ENCODE results near the gene CDCA3.
A peak's percentile ranks its signal among the peaks of the same experiment; 100 is the strongest.
"Not testable (repeated sequence)": the region's sequence is repeated elsewhere in the genome, so short reads cannot be mapped to it uniquely, and the experiment has no call there.

CDCA3 gene

GRCh38 chr12:6872073-6873048 lies 21.3 kb upstream of the CDCA3 start:
- peak; percentile 65 for DNase-seq

GRCh38 chr12:6871052-6871957 lies 20.2 kb upstream of the CDCA3 start:
- no peak for DNase-seq

- not testable (repeated sequence) for DNase-seq
Observed at GRCh38 chr12:6870304-6870703, 19.2 kb upstream of the CDCA3 start.

- DNase-seq: peak; percentile 58
Observed at GRCh38 chr12:6869049-6870021, 18.2 kb upstream of the CDCA3 start.

- no peak for DNase-seq
Observed at GRCh38 chr12:6868211-6869048, 17.3 kb upstream of the CDCA3 start.

- peak; percentile 67 for DNase-seq
Observed at GRCh38 chr12:6867413-6868210, 16.5 kb upstream of the CDCA3 start, which contains the start of gene TPI1. Gene TPI1, plus strand, starts transcription at chr12:6867531. Its CDS starts 36 bp downstream, at chr12:6867567.

GRCh38 chr12:6866920-6867412 lies 15.9 kb upstream of the CDCA3 start:
- no peak for DNase-seq

- DNase-seq: no peak
Observed at GRCh38 chr12:6866163-6866919, 15.3 kb upstream of the CDCA3 start.

GRCh38 chr12:6865307-6865706 lies 14.2 kb upstream of the CDCA3 start:
- DNase-seq: not testable (repeated sequence)

- no peak for DNase-seq
Observed at GRCh38 chr12:6863586-6864321, 12.7 kb upstream of the CDCA3 start.

- DNase-seq: no peak
Observed at GRCh38 chr12:6863033-6863432, 11.9 kb upstream of the CDCA3 start.

GRCh38 chr12:6861391-6861790 lies 10.3 kb upstream of the CDCA3 start:
- DNase-seq: no peak

GRCh38 chr12:6860942-6861341 lies 9.9 kb upstream of the CDCA3 start:
- no peak for DNase-seq

GRCh38 chr12:6860116-6860515 lies 9.0 kb upstream of the CDCA3 start:
- DNase-seq: no peak

GRCh38 chr12:6858799-6859198 lies 7.7 kb upstream of the CDCA3 start:
- DNase-seq: no peak

- no peak for DNase-seq
Observed at GRCh38 chr12:6855322-6855721, 4.2 kb upstream of the CDCA3 start.

GRCh38 chr12:6854036-6854435 lies 3.0 kb upstream of the CDCA3 start:
- DNase-seq: no peak

GRCh38 chr12:6853626-6854025 lies 2.5 kb upstream of the CDCA3 start:
- no peak for DNase-seq
